Hepatocyte (in vitro differentiated cells): ENCODE results near the gene ENPP7.

Source experiments
- CTCF ChIP-seq: fragments of 200-600 bp; sonication (generic); IDR thresholded peaks from 2 replicates; pipeline ENCODE4 v1.5.1; 2016; ENCODE audit warnings: antibody characterized with exemption, mild to moderate bottlenecking; ENCODE audit not compliant: poor library complexity
- EZH2 ChIP-seq: fragments of 200-600 bp; sonication (generic); IDR thresholded peaks from 2 replicates; pipeline ENCODE4 v1.6.1; 2016; ENCODE audit warnings: antibody characterized with exemption, mild to moderate bottlenecking, borderline replicate concordance
- EZH2phosphoT487 ChIP-seq: fragments of 200-600 bp; sonication (generic); IDR thresholded peaks from one replicate; pipeline ENCODE4 v1.6.1; 2018; ENCODE audit warnings: antibody characterized with exemption, mild to moderate bottlenecking, low read depth, moderate library complexity; ENCODE audit not compliant: unreplicated experiment, severe bottlenecking

GRCh38 chr17:79784353-79785016, 53.7 kb downstream of the ENPP7 start:
- TF ChIP-seq CTCF (no peak), EZH2phosphoT487 (no peak), EZH2 (no peak)
